HCT116 (cell line): ENCODE data around the gene FAM228A. TPM values are rescaled to one million over a fixed set of nuclear protein-coding genes. Genes with fewer than 3 reads are reported as not detected.

Source experiments
- ATAC-seq: fragments of 200-7000 bp; cut with Tn5 transposase; 2 replicates; pipeline ENCODE4 v1.9.1; 2020; ENCODE audit warnings: mild to moderate bottlenecking, moderate library complexity
- BruUV-seq: library from RNA; stranded (reverse); fragments of 400-500 nt; replicated peaks from 2 replicates; lab custom pipeline; 2021; lab: Mats Ljungman, UMichigan
- CTCF ChIA-PET: fragments of 300-600 bp; sonication (Branson Sonifier 250); formaldehyde crosslinking; loops from one replicate; lab custom pipeline; 2021; ENCODE audit warnings: antibody characterized with exemption; lab: Charles Lee
- POLR2A ChIA-PET: fragments of 300-600, 350-600 bp; sonication (Branson Sonifier 250); formaldehyde crosslinking; loops from one replicate; lab custom pipeline; 2021; ENCODE audit warnings: antibody characterized with exemption; lab: Charles Lee
- RAD21 ChIA-PET, 2 experiments: fragments of 300-600 bp; sonication (Branson Sonifier 250); formaldehyde crosslinking; loops; one replicate each; lab custom pipeline; 2023; ENCODE audit warnings: low total read pairs in 2 of 2; ENCODE audit not compliant: uncharacterized antibody in 2 of 2, unreplicated experiment in 2 of 2, low non-redundant PET in 1 of 2; lab: Charles Lee
- DNase-seq: peaks from one replicate; pipeline ENCODE4 v3.0.0-alpha.2; 2010; ENCODE audit warnings: low read depth, low spot score
- H2AFZ ChIP-seq: fragments of 200-600 bp; shearing (Covaris generic), sonication (generic); 2 replicates; pipeline ENCODE4 v1.6.1; 2017; ENCODE audit warnings: low read depth, mixed run types, mixed read lengths, antibody characterized with exemption, low read length; ENCODE audit not compliant: poor library complexity, severe bottlenecking
- H3K27ac ChIP-seq: 2 replicates; pipeline ENCODE4 v1.5.1; 2012; ENCODE audit warnings: low read depth, low read length
- H3K27me3 ChIP-seq: fragments of 200-600 bp; sonication (generic); 2 replicates; pipeline ENCODE4 v1.6.1; 2016; ENCODE audit warnings: mixed run types, low read length, mixed read lengths; ENCODE audit not compliant: insufficient read depth
- H3K36me3 ChIP-seq, 2 experiments: fragments of 200-500 bp in 1 of 2; fragments of 200-600 bp in 1 of 2; sonication (Bioruptor generic) in 1 of 2; sonication (generic) in 1 of 2; 2 replicates each; pipeline versions ENCODE4 v1.5.1 to v1.6.1; 2014 to 2016; ENCODE audit warnings: low read length in 2 of 2, inconsistent platforms in 1 of 2, mixed read lengths in 1 of 2, mixed run types in 1 of 2; ENCODE audit not compliant: insufficient read depth in 2 of 2, control insufficient read depth in 1 of 2
- H3K4me1 ChIP-seq, 2 experiments: fragments of 200-600 bp in 1 of 2; sonication (generic) in 1 of 2; 2 replicates each; pipeline versions ENCODE4 v1.5.1 to v1.6.1; 2012 to 2017; ENCODE audit warnings: low read length in 2 of 2, inconsistent platforms in 1 of 2, mild to moderate bottlenecking in 1 of 2, mixed read lengths in 1 of 2, mixed run types in 1 of 2, moderate library complexity in 1 of 2; ENCODE audit not compliant: insufficient read depth in 2 of 2, control insufficient read depth in 1 of 2
- H3K4me2 ChIP-seq: fragments of 200-600 bp; sonication (generic); 2 replicates; pipeline ENCODE4 v1.6.1; 2017; ENCODE audit warnings: mixed run types, low read length, mixed read lengths
- H3K4me3 ChIP-seq, 2 experiments: fragments of 200-600 bp in 1 of 2; sonication (generic) in 1 of 2; replicated peaks in 1 of 2; 2 replicates each; pipeline ENCODE4 v1.5.1; 2011 to 2016; ENCODE audit warnings: low read length in 2 of 2, control low read depth in 1 of 2, low read depth in 1 of 2, mild to moderate bottlenecking in 1 of 2, mixed read lengths in 1 of 2, mixed run types in 1 of 2
- H3K79me2 ChIP-seq: fragments of 200-600 bp; sonication (generic); 2 replicates; pipeline ENCODE4 v1.6.1; 2017; ENCODE audit warnings: mild to moderate bottlenecking, mixed run types, low read length, moderate library complexity, mixed read lengths; ENCODE audit not compliant: insufficient read depth
- H3K9ac ChIP-seq: fragments of 200-600 bp; sonication (generic); 2 replicates; pipeline ENCODE4 v1.6.1; 2016; ENCODE audit warnings: low read length, mixed read lengths
- H3K9me2 ChIP-seq: fragments of 200-600 bp; sonication (generic), shearing (Covaris generic); 2 replicates; pipeline ENCODE4 v1.6.1; 2017; ENCODE audit warnings: mixed run types, mild to moderate bottlenecking, moderate library complexity; ENCODE audit not compliant: insufficient read depth
- H3K9me3 ChIP-seq, 2 experiments: fragments of 200-500 bp in 1 of 2; fragments of 200-600 bp in 1 of 2; sonication (Bioruptor generic) in 1 of 2; sonication (generic) in 1 of 2; 2 replicates each; pipeline ENCODE4 v1.6.1; 2014 to 2017; ENCODE audit warnings: low read length in 2 of 2, mixed read lengths in 2 of 2, inconsistent platforms in 1 of 2, low read depth in 1 of 2, mild to moderate bottlenecking in 1 of 2, mixed run types in 1 of 2, moderate library complexity in 1 of 2; ENCODE audit not compliant: control insufficient read depth in 1 of 2, insufficient read depth in 1 of 2
- H4K20me1 ChIP-seq: fragments of 200-600 bp; sonication (generic), shearing (Covaris generic); 2 replicates; pipeline ENCODE4 v1.6.1; 2017; ENCODE audit warnings: mixed run types, mild to moderate bottlenecking, moderate library complexity; ENCODE audit not compliant: insufficient read depth
- CEBPB ChIP-seq: IDR thresholded peaks from 2 replicates; pipeline ENCODE4 v1.6.1; 2012; ENCODE audit warnings: low read depth
- EGR1 ChIP-seq: IDR thresholded peaks from 2 replicates; pipeline ENCODE4 v1.6.1; 2012; ENCODE audit warnings: low read depth
- ELF1 ChIP-seq: IDR thresholded peaks from 2 replicates; pipeline ENCODE4 v1.6.1; 2012; ENCODE audit warnings: low read depth, borderline replicate concordance
- EZH2 ChIP-seq: fragments of 200-600 bp; sonication (generic); IDR thresholded peaks from 2 replicates; pipeline ENCODE4 v1.6.1; 2017; ENCODE audit warnings: antibody characterized with exemption, mixed run types
- EZH2phosphoT487 ChIP-seq: fragments of 200-600 bp; IDR thresholded peaks from 2 replicates; pipeline ENCODE4 v1.6.1; 2018; ENCODE audit warnings: antibody characterized with exemption, borderline replicate concordance
- MAX ChIP-seq: IDR thresholded peaks from 2 replicates; pipeline ENCODE4 v1.6.1; 2012
- POLR2A ChIP-seq: IDR thresholded peaks from 2 replicates; pipeline ENCODE4 v1.7.0; 2011; ENCODE audit warnings: borderline replicate concordance; ENCODE audit not compliant: insufficient read depth, insufficient read length; ENCODE audit errors: extremely low read depth
- POLR2AphosphoS5 ChIP-seq: IDR thresholded peaks from 2 replicates; pipeline ENCODE4 v1.6.1; 2011; ENCODE audit warnings: mild to moderate bottlenecking, low read depth, low read length, moderate library complexity
- RAD21 ChIP-seq: IDR thresholded peaks from 2 replicates; pipeline ENCODE4 v1.6.1; 2012; ENCODE audit warnings: low read depth, mild to moderate bottlenecking
- SP1 ChIP-seq: IDR thresholded peaks from 2 replicates; pipeline ENCODE4 v1.6.1; 2012; ENCODE audit warnings: low read depth
- SRF ChIP-seq: IDR thresholded peaks from 2 replicates; pipeline ENCODE4 v1.6.1; 2012; ENCODE audit warnings: low read depth
- TCF7L2 ChIP-seq: IDR thresholded peaks from 2 replicates; pipeline ENCODE4 v1.7.0; 2011; ENCODE audit warnings: borderline replicate concordance, inconsistent platforms; ENCODE audit not compliant: insufficient read depth, insufficient read length; ENCODE audit errors: extremely low read depth
- YY1 ChIP-seq: IDR thresholded peaks from 2 replicates; pipeline ENCODE4 v1.6.1; 2011; ENCODE audit warnings: low read length, low read depth, moderate library complexity, mild to moderate bottlenecking; ENCODE audit not compliant: insufficient replicate concordance; ENCODE audit errors: extremely low read depth
- ZFX ChIP-seq: fragments of 450-650 bp; IDR thresholded peaks from 2 replicates; pipeline ENCODE4 v1.6.1; 2017
- ZNF274 ChIP-seq: fragments of 200-500 bp; sonication (Bioruptor generic); IDR thresholded peaks from 2 replicates; pipeline ENCODE4 v1.6.1; 2014; ENCODE audit warnings: mild to moderate bottlenecking, low read depth, low read length, inconsistent platforms
- intact Hi-C: fragments of 100-400 bp; cut with micrococcal nuclease; formaldehyde crosslinking; loops from 2 replicates; pipeline ENCODE4 v1.10.0; 2022
- total RNA-seq: library from RNA; stranded (reverse); gene quantifications from one replicate; pipeline ENCODE4 v1.2.1, GENCODE V29; 2021; ENCODE audit not compliant: unreplicated experiment
- TF ChIP-seq, protein P1 (sequence below), 3 experiments: fragments of 200-600 bp in 1 of 3; sonication (generic) in 1 of 3; IDR thresholded peaks in 2 of 3; conservative IDR thresholded peaks in 1 of 3; 2 replicates each; pipeline ENCODE4 v1.5.1; 2012 to 2017; ENCODE audit warnings: low read depth in 2 of 3, low read length in 2 of 3, antibody characterized with exemption in 1 of 3, borderline replicate concordance in 1 of 3, control low read depth in 1 of 3, mild to moderate bottlenecking in 1 of 3, mixed read lengths in 1 of 3, mixed run types in 1 of 3, moderate library complexity in 1 of 3; ENCODE audit not compliant: insufficient read depth in 1 of 3

Gene FAM228A
- total RNA-seq, 1 experiment from 2014 or later, result not detected

DNA sequence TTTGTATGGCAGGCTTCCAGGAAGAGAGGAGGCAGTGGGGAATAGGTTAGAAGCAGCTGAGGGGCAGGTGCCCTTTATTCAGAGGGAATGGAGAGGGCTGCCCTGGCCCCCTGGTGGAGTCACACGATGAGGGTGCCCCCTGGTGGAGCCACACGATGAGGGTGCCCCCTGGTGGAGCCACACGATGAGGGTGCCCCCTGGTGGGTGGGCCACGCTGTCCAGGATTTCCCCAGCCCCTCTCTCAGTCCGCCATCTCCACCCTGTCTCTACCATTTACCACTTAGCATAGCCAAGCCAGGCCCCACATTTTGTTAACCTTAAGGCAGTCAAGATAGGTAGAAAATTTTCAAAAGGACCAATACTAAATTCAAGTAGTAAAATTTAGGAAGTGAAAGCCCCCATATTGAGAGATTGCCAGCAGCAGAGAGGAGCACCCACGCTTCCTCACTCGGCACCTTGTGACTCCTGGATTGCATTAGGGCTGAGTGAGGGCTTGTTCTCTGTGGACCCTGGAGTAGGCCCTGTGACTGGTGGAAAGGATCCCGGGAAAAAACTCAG lies 10.4 kb upstream of the FAM228A start:
- Histone ChIP-seq H3K36me3 (no peaks in the 10 kb centered on the region), H2AFZ (no peak overlapping the region), H4K20me1 (no peaks in the 10 kb centered on the region), H3K4me1 (no peaks in the 10 kb centered on the region), H3K9me3 (no peaks in the 10 kb centered on the region), H3K27ac (no peak overlapping the region), H3K27me3 (no peaks in the 10 kb centered on the region), H3K4me3 (no peak overlapping the region), H3K9me2 (no peaks in the 10 kb centered on the region), H3K4me2 (no peak overlapping the region), H3K79me2 (no peaks in the 10 kb centered on the region), H3K9ac (no peak overlapping the region)
- DNase-seq, result peak; percentile 22
- BruUV-seq, result no TSS peak
- ChIA-PET POLR2A (no interaction called here), CTCF (interaction anchor here (0.9 to 1.4 kb wide), 5 partner anchors 14 to 340 kb away, joined by 3 to 6 read pairs (median 3); partner anchors contain the start of gene ATAD2B), RAD21 (no interaction called here)
- intact Hi-C loops, result loop anchor here (1.0 to 10.0 kb wide), 4 partner anchors 80 to 342 kb away; partner anchors contain the start of genes ATAD2B and TP53I3
- TF ChIP-seq RAD21, result peak; percentile 83
- TF ChIP-seq EZH2, result no peak
- TF ChIP-seq, protein P1, sequence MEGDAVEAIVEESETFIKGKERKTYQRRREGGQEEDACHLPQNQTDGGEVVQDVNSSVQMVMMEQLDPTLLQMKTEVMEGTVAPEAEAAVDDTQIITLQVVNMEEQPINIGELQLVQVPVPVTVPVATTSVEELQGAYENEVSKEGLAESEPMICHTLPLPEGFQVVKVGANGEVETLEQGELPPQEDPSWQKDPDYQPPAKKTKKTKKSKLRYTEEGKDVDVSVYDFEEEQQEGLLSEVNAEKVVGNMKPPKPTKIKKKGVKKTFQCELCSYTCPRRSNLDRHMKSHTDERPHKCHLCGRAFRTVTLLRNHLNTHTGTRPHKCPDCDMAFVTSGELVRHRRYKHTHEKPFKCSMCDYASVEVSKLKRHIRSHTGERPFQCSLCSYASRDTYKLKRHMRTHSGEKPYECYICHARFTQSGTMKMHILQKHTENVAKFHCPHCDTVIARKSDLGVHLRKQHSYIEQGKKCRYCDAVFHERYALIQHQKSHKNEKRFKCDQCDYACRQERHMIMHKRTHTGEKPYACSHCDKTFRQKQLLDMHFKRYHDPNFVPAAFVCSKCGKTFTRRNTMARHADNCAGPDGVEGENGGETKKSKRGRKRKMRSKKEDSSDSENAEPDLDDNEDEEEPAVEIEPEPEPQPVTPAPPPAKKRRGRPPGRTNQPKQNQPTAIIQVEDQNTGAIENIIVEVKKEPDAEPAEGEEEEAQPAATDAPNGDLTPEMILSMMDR (IDR thresholded peaks at IDR 0.05 in 2 of 3, conservative IDR thresholded peaks at IDR 0.05 in 1 of 3; ENCODE audit: borderline replicate concordance in 1 of 3, insufficient read depth in 1 of 3, low read depth in 2 of 3, low read length in 2 of 3), result peak; percentile 90 to 99 (median 93)
- ATAC-seq, result peak; percentile 86

DNA sequence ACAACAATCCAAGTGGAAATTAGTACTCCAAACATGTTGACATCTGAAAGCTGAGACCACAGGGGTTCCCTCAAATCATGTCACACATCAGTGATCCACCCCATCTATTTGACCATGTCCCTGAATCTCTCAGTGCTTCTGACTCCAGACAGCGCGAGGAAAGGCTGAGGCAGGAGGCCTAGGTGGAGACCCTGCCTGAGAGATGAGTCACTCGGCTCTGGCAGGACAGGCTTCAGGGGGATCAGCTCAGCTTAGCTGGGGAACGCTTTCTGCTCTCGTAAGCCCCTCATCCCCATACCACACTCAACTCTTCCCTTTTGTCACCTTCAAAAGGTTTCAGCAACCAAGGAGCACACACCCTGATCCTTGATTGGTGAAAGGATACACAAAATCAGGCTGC lies 5.8 kb upstream of the FAM228A start:
- RAD21 ChIA-PET, result no interaction called here
- Histone ChIP-seq H3K9me2 (no peaks in the 10 kb centered on the region), H3K4me2 (no peak overlapping the region), H3K27me3 (no peaks in the 10 kb centered on the region), H3K36me3 (no peaks in the 10 kb centered on the region), H3K9ac (no peak overlapping the region), H3K4me3 (no peak overlapping the region), H3K27ac (no peak overlapping the region), H3K9me3 (no peaks in the 10 kb centered on the region), H3K4me1 (no peaks in the 10 kb centered on the region), H2AFZ (no peak overlapping the region), H4K20me1 (no peaks in the 10 kb centered on the region), H3K79me2 (no peaks in the 10 kb centered on the region)
- POLR2A ChIA-PET, result no interaction called here
- no peak for DNase-seq
- no peak for ATAC-seq
- no TSS peak for BruUV-seq
- intact Hi-C loops, result loop anchor here (10.0 kb wide), 1 partner anchor 184 kb away; no protein-coding TSS in a partner anchor
- CTCF ChIA-PET, result no interaction called here
- TF ChIP-seq YY1 (no peak), RAD21 (no peak), SRF (no peak), POLR2A (no peak), ELF1 (no peak), SP1 (no peak), ZNF274 (no peak), ZFX (no peak), EZH2phosphoT487 (no peak), EGR1 (no peak), POLR2AphosphoS5 (no peak), TCF7L2 (no peak), EZH2 (no peak), CEBPB (no peak), MAX (no peak)
- TF ChIP-seq, protein P1 (IDR thresholded peaks at IDR 0.05 in 2 of 3, conservative IDR thresholded peaks at IDR 0.05 in 1 of 3; ENCODE audit: borderline replicate concordance in 1 of 3, insufficient read depth in 1 of 3, low read depth in 2 of 3, low read length in 2 of 3), result no peak
